ENCODE data around the gene C19orf38. TPM values are rescaled to one million over a fixed set of nuclear protein-coding genes. Genes with fewer than 3 reads are reported as not detected.

Gene C19orf38
- polyA plus RNA-seq, 2 of the 4 experiments (the other 2 are of a cell fraction) = 0.09 to 0.13 TPM

DNA sequence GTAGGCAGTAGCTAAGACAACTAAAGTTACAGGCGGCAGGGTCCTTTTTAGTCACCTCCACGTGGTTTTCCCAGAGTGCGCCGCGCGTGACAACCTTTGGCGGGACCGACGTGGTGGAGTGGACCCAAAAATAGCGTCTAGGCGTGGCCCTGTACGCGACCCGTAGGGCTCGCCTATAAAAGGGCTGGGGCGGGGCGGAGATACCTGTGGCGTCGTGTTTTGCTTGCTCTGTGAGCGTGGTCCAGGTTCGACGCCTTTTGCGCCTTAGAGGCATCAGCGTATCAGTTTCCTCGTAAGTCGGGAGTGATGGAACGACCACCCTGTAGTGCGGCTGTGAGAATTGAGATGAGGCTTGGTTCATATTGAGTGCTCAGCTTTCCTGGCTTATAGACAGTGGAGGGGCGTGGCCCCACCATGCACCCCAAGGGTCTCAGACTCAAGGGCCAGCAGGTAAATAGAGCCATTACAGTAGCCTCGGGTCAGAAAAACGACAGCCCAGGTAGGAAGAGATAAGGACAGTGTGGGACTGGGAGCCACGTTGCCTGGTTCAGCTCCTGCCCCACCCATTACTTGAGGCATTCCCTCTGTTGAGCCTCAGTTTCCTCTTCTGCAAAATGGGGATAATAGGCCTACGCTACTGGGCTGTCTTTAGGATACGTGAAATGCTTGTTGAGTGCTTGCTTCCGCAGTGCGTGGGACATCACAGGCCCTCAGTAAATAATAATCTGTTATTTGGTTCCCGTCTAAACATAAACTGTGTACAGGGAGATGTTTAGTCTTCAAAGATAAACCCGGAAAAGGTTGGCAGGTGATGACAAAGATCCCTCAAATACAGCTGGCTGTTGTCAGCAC is 11.5 kb upstream of the C19orf38 start:
- WGBS (ENCODE audit: missing lambda C conversion rate) = 40% methylated on average over 32 of the region's 38 CpGs
- DNase-seq (ENCODE audit: low read depth in 1 of 2, low spot score in 1 of 2) (peak; percentile 76 to 93), ATAC-seq (peak; percentile 42 to 47; a peak in 5 of 6 replicates), FAIRE-seq (no peak)
- Histone ChIP-seq H3K4me2 (peak overlapping the region; percentile 63), H3K9me3 (peaks cover 7% of the 10 kb centered on the region), H3K27ac (peak overlapping the region; percentile 89 to 99), H3K4me3 (peak overlapping the region; percentile 51), H3K4me1 (peaks cover 8% of the 10 kb centered on the region; the same call in 2 of the 3 replicates)
- CTCF ChIA-PET = interaction anchor here (0.6 to 6.7 kb wide), 8 partner anchors 9 to 137 kb away, joined by 3 to 65 read pairs (median 4); partner anchors contain the start of gene DNM2
- POLR2A ChIA-PET = interaction anchor here (1.1 to 2.2 kb wide), 5 partner anchors 10 to 119 kb away, joined by 3 to 23 read pairs (median 3); partner anchors contain the start of gene DNM2
- TF ChIP-seq CEBPB (IDR thresholded peaks at IDR 0.05) (no peak), JUN (IDR thresholded peaks at IDR 0.05) (peak; percentile 44 to 69; a peak in 2 of 5 replicates), BHLHE40 (IDR thresholded peaks at IDR 0.05; ENCODE audit: low read depth, low read length) (no peak), EP300 (IDR thresholded peaks at IDR 0.05) (no peak), ZFP36 (IDR thresholded peaks at IDR 0.05; ENCODE audit: borderline replicate concordance, partially characterized antibody) (no peak), JUNB (IDR thresholded peaks at IDR 0.05) (no peak), NPAS2 (CRISPR knock-in tag; IDR thresholded peaks at IDR 0.05; ENCODE audit: borderline replicate concordance) (peak; percentile 75), CBX8 (IDR thresholded peaks at IDR 0.05) (no peak), RAD21 (conservative IDR thresholded peaks at IDR 0.05 in 1 of 2, IDR thresholded peaks at IDR 0.05 in 1 of 2) (no peak), NR3C1 (IDR thresholded peaks at IDR 0.05) (no peak), TP53 (CRISPR knock-in tag; IDR thresholded peaks at IDR 0.05) (peak; percentile 95), POLR2AphosphoS2 (conservative IDR thresholded peaks at IDR 0.05; ENCODE audit: low read length) (no peak), SMC3 (IDR thresholded peaks at IDR 0.05) (no peak), SREBF2 (IDR thresholded peaks at IDR 0.05) (no peak), HEYL (CRISPR knock-in tag; IDR thresholded peaks at IDR 0.05) (peak; percentile 93), MYC (IDR thresholded peaks at IDR 0.05; ENCODE audit: borderline replicate concordance, low read length) (peak; percentile 76; the same call in 1 of the 2 replicates), CHD2 (IDR thresholded peaks at IDR 0.05; ENCODE audit: low read length, partially characterized antibody) (no peak), POLR2A (IDR thresholded peaks at IDR 0.05; ENCODE audit: low read length) (0 out of 2 replicates have a peak, but pooled peaks have one; percentile 14), HOXB13 (CRISPR knock-in tag; IDR thresholded peaks at IDR 0.05; ENCODE audit: low read depth) (peak; percentile 99), CHD4 (IDR thresholded peaks at IDR 0.05; ENCODE audit: borderline replicate concordance) (no peak), RCOR1 (IDR thresholded peaks at IDR 0.05; ENCODE audit: low read depth, low read length) (no peak), HOXB5 (CRISPR knock-in tag; IDR thresholded peaks at IDR 0.05) (peak; percentile 94), HDAC2 (IDR thresholded peaks at IDR 0.05) (peak; percentile 59; the same call in 1 of the 2 replicates), EHMT2 (IDR thresholded peaks at IDR 0.05; ENCODE audit: low read depth) (no peak)
- TF ChIP-seq, protein P1, sequence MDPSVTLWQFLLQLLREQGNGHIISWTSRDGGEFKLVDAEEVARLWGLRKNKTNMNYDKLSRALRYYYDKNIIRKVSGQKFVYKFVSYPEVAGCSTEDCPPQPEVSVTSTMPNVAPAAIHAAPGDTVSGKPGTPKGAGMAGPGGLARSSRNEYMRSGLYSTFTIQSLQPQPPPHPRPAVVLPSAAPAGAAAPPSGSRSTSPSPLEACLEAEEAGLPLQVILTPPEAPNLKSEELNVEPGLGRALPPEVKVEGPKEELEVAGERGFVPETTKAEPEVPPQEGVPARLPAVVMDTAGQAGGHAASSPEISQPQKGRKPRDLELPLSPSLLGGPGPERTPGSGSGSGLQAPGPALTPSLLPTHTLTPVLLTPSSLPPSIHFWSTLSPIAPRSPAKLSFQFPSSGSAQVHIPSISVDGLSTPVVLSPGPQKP (IDR thresholded peaks at IDR 0.05; ENCODE audit: low read depth, low read length) = no peak
- TF ChIP-seq, protein P2, sequence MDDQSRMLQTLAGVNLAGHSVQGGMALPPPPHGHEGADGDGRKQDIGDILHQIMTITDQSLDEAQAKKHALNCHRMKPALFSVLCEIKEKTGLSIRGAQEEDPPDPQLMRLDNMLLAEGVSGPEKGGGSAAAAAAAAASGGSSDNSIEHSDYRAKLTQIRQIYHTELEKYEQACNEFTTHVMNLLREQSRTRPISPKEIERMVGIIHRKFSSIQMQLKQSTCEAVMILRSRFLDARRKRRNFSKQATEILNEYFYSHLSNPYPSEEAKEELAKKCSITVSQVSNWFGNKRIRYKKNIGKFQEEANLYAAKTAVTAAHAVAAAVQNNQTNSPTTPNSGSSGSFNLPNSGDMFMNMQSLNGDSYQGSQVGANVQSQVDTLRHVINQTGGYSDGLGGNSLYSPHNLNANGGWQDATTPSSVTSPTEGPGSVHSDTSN (IDR thresholded peaks at IDR 0.05) = no peak
- TF ChIP-seq, protein P3, sequence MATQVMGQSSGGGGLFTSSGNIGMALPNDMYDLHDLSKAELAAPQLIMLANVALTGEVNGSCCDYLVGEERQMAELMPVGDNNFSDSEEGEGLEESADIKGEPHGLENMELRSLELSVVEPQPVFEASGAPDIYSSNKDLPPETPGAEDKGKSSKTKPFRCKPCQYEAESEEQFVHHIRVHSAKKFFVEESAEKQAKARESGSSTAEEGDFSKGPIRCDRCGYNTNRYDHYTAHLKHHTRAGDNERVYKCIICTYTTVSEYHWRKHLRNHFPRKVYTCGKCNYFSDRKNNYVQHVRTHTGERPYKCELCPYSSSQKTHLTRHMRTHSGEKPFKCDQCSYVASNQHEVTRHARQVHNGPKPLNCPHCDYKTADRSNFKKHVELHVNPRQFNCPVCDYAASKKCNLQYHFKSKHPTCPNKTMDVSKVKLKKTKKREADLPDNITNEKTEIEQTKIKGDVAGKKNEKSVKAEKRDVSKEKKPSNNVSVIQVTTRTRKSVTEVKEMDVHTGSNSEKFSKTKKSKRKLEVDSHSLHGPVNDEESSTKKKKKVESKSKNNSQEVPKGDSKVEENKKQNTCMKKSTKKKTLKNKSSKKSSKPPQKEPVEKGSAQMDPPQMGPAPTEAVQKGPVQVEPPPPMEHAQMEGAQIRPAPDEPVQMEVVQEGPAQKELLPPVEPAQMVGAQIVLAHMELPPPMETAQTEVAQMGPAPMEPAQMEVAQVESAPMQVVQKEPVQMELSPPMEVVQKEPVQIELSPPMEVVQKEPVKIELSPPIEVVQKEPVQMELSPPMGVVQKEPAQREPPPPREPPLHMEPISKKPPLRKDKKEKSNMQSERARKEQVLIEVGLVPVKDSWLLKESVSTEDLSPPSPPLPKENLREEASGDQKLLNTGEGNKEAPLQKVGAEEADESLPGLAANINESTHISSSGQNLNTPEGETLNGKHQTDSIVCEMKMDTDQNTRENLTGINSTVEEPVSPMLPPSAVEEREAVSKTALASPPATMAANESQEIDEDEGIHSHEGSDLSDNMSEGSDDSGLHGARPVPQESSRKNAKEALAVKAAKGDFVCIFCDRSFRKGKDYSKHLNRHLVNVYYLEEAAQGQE (IDR thresholded peaks at IDR 0.05) = no peak
- TF ChIP-seq, protein P4, sequence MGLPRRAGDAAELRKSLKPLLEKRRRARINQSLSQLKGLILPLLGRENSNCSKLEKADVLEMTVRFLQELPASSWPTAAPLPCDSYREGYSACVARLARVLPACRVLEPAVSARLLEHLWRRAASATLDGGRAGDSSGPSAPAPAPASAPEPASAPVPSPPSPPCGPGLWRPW (IDR thresholded peaks at IDR 0.05) = no peak
- TF ChIP-seq, protein P5, sequence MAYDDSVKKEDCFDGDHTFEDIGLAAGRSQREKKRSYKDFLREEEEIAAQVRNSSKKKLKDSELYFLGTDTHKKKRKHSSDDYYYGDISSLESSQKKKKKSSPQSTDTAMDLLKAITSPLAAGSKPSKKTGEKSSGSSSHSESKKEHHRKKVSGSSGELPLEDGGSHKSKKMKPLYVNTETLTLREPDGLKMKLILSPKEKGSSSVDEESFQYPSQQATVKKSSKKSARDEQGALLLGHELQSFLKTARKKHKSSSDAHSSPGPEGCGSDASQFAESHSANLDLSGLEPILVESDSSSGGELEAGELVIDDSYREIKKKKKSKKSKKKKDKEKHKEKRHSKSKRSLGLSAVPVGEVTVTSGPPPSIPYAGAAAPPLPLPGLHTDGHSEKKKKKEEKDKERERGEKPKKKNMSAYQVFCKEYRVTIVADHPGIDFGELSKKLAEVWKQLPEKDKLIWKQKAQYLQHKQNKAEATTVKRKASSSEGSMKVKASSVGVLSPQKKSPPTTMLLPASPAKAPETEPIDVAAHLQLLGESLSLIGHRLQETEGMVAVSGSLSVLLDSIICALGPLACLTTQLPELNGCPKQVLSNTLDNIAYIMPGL (CRISPR knock-in tag; IDR thresholded peaks at IDR 0.05; ENCODE audit: borderline replicate concordance) = no peak
- TF ChIP-seq, protein P6, sequence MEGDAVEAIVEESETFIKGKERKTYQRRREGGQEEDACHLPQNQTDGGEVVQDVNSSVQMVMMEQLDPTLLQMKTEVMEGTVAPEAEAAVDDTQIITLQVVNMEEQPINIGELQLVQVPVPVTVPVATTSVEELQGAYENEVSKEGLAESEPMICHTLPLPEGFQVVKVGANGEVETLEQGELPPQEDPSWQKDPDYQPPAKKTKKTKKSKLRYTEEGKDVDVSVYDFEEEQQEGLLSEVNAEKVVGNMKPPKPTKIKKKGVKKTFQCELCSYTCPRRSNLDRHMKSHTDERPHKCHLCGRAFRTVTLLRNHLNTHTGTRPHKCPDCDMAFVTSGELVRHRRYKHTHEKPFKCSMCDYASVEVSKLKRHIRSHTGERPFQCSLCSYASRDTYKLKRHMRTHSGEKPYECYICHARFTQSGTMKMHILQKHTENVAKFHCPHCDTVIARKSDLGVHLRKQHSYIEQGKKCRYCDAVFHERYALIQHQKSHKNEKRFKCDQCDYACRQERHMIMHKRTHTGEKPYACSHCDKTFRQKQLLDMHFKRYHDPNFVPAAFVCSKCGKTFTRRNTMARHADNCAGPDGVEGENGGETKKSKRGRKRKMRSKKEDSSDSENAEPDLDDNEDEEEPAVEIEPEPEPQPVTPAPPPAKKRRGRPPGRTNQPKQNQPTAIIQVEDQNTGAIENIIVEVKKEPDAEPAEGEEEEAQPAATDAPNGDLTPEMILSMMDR (IDR thresholded peaks at IDR 0.05) = no peak
